CD4-positive, alpha-beta T cell (primary cell): ENCODE data around the gene HYCC2. TPM values are rescaled to one million over a fixed set of nuclear protein-coding genes. Genes with fewer than 3 reads are reported as not detected.

Experiments used
- ATAC-seq: fragments of 200-7000 bp; cut with Tn5 transposase; one replicate; pipeline ENCODE4 v1.10.0; 2022; ENCODE audit warnings: mild to moderate bottlenecking; ENCODE audit not compliant: poor library complexity
- CTCF ChIA-PET: fragments of 350-600 bp; sonication (Branson Sonifier 250); formaldehyde crosslinking; loops from one replicate; lab custom pipeline; 2021; ENCODE audit warnings: antibody characterized with exemption, inconsistent platforms; lab: Charles Lee
- POLR2A ChIA-PET: fragments of 350-600 bp; sonication (Branson Sonifier 250); formaldehyde crosslinking; loops from one replicate; lab custom pipeline; 2021; ENCODE audit warnings: antibody characterized with exemption, inconsistent platforms; lab: Charles Lee
- DNase-seq, 14 experiments: peaks; one replicate each; pipeline ENCODE4 v3.0.0-alpha.2; 2013 to 2020; ENCODE audit warnings: mixed read lengths in 2 of 14
- H3K27ac ChIP-seq, 2 donors: one replicate each; pipeline versions ENCODE4 v1.5.1 to v1.7.0; 2013; ENCODE audit warnings: low read length in 2 of 2, low read depth in 1 of 2, mild to moderate bottlenecking in 1 of 2
- H3K27me3 ChIP-seq, 2 experiments: 1 replicate in 1 of 2; 2 replicates in 1 of 2; pipeline versions ENCODE4 v1.6.1 to v1.7.0; 2013; ENCODE audit warnings: low read length in 2 of 2, control low read depth in 1 of 2, mild to moderate bottlenecking in 1 of 2, moderate library complexity in 1 of 2; ENCODE audit not compliant: insufficient read depth in 2 of 2, control insufficient read depth in 1 of 2
- H3K36me3 ChIP-seq: one replicate; pipeline ENCODE4 v1.6.1; 2013; ENCODE audit warnings: low read length, control low read depth; ENCODE audit not compliant: insufficient read depth
- H3K4me1 ChIP-seq: one replicate; pipeline ENCODE4 v1.6.1; 2013; ENCODE audit warnings: low read length, control low read depth; ENCODE audit not compliant: insufficient read depth
- H3K4me3 ChIP-seq: one replicate; pipeline ENCODE4 v1.5.1; 2013; ENCODE audit warnings: mild to moderate bottlenecking, low read length, moderate library complexity
- H3K9me3 ChIP-seq, 2 experiments: 1 replicate in 1 of 2; 2 replicates in 1 of 2; pipeline versions ENCODE4 v1.6.1 to v1.7.0; 2013; ENCODE audit warnings: low read length in 2 of 2, mild to moderate bottlenecking in 2 of 2, control low read depth in 1 of 2, moderate library complexity in 1 of 2; ENCODE audit not compliant: control insufficient read depth in 1 of 2, insufficient read depth in 1 of 2
- H3K27ac Mint-ChIP-seq: one replicate; pipeline ENCODE4 v1.8.0; 2020; ENCODE audit warnings: mixed read lengths
- H3K27me3 Mint-ChIP-seq: one replicate; pipeline ENCODE4 v1.8.0; 2021; ENCODE audit warnings: mixed read lengths
- H3K36me3 Mint-ChIP-seq: one replicate; pipeline ENCODE4 v1.8.0; 2021; ENCODE audit warnings: low read depth, mixed read lengths
- H3K4me1 Mint-ChIP-seq: one replicate; pipeline ENCODE4 v1.8.0; 2021; ENCODE audit warnings: low read depth, mixed read lengths
- H3K4me3 Mint-ChIP-seq: one replicate; pipeline ENCODE4 v1.8.0; 2020; ENCODE audit warnings: mild to moderate bottlenecking, mixed read lengths
- H3K9me3 Mint-ChIP-seq: one replicate; pipeline ENCODE4 v1.8.0; 2020; ENCODE audit warnings: mixed read lengths
- CTCF ChIP-seq: fragments of 200-600 bp; IDR thresholded peaks from one replicate; pipeline ENCODE4 v1.8.0; 2022; ENCODE audit warnings: antibody characterized with exemption, mild to moderate bottlenecking
- intact Hi-C, 2 experiments: fragments of 100-400 bp; cut with DNase I in 1 of 2; cut with micrococcal nuclease in 1 of 2; formaldehyde crosslinking; loops; one replicate each; pipeline versions ENCODE4 v1.15.1 to v1.9.0; 2023 to 2025; cut with DNase I, micrococcal nuclease
- total RNA-seq, 174 experiments: library from RNA in 2 of 174; stranded (reverse) in 2 of 174; gene quantifications; one replicate each; pipeline ENCODE4 v1.2.3 and lab custom pipeline; 2021 to 2026

HYCC2 gene
- total RNA-seq, 2 experiments from 2014 or later, result 29.2 to 30.7 TPM

- peaks cover 46% of the 10 kb centered on the region for H3K36me3 Mint-ChIP-seq
- intact Hi-C loops, result loop anchor here (1.0 to 5.0 kb wide), 4 partner anchors 45 to 404 kb away; partner anchors contain the start of gene HYCC2 (in 1 of the 2)
- DNase-seq (peak; percentile 57 to 89 (median 79)), ATAC-seq (peak; percentile 49)
- TF ChIP-seq CTCF, result no peak
- H3K9me3 ChIP-seq, result peaks cover 0 to 6% of the 10 kb centered on the region in 2 experiments
- H3K36me3 ChIP-seq, result no peaks in the 10 kb centered on the region
- H3K4me3 Mint-ChIP-seq, result peak within 1 kb of the TSS; percentile 88
- no peaks in the 10 kb centered on the region for H3K27me3 ChIP-seq
- H3K4me3 ChIP-seq, result peak within 1 kb of the TSS; percentile 84
- ChIA-PET CTCF (interaction anchor here (0.9 to 6.0 kb wide), 9 partner anchors 29 to 333 kb away, joined by 3 to 57 read pairs (median 4); partner anchors contain the start of gene CASP10), POLR2A (interaction anchor here (0.6 to 5.8 kb wide), 37 partner anchors 8 to 1519 kb away, joined by 3 to 103 read pairs (median 9); partner anchors contain the start of genes BZW1, CASP10, CLK1 and HYCC2)
- H3K27ac ChIP-seq, result peak within 1 kb of the TSS; percentile 91 to 98
- no peaks in the 10 kb centered on the region for H3K9me3 Mint-ChIP-seq
- peaks cover 54% of the 10 kb centered on the region for H3K4me1 Mint-ChIP-seq
- peak within 1 kb of the TSS; percentile 93 for H3K27ac Mint-ChIP-seq
- H3K4me1 ChIP-seq, result peaks cover 32% of the 10 kb centered on the region
- no peaks in the 10 kb centered on the region for H3K27me3 Mint-ChIP-seq
Measured at GRCh38 chr2:201116115-201116958, 44.9 kb upstream of the HYCC2 start, which contains the start of gene CFLAR. CFLAR (plus strand) TSS chr2:201116164; CDS start chr2:201129866, 13,702 bp downstream.

DNA sequence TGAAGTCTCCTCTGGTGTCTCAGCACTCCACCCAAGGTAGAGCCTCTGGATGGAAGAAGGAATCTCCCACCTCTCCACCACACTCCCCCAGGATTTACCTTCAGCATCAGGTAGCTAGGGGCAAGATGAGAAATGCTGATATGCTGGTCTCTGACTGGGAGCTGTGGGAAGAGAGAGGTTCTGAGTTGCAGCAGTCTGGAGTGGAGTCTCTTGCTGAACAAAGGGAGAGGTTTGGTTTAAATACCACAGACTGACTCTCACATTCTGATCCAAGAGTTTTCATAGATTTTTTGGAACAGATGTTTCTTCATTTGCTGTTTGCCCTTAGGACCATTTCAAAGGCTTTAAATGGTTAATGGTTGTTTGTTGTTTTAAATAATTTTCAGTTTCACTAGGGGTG, 43.4 kb upstream of the HYCC2 start:
- Histone ChIP-seq H3K36me3 (no peaks in the 10 kb centered on the region), H3K27ac (peak overlapping the region in 1 of 2 donors; percentile 91), H3K4me3 (no peak overlapping the region), H3K9me3 (peaks cover 0 to 6% of the 10 kb centered on the region in 2 experiments), H3K4me1 (peaks cover 30% of the 10 kb centered on the region), H3K27me3 (no peaks in the 10 kb centered on the region)
- intact Hi-C loops, result loop anchor here (5.0 kb wide), 3 partner anchors 62 to 403 kb away; no protein-coding TSS in a partner anchor
- DNase-seq (no peak), ATAC-seq (no peak)
- Mint-ChIP-seq H3K27me3 (no peaks in the 10 kb centered on the region), H3K9me3 (no peaks in the 10 kb centered on the region), H3K36me3 (peaks cover 40% of the 10 kb centered on the region), H3K4me1 (peaks cover 44% of the 10 kb centered on the region), H3K4me3 (peak overlapping the region; percentile 88), H3K27ac (peak overlapping the region; percentile 93)
- ChIA-PET CTCF (interaction anchor here (0.9 to 6.0 kb wide), 8 partner anchors 12 to 213 kb away, joined by 3 to 57 read pairs (median 4); partner anchors contain the start of gene CASP10), POLR2A (interaction anchor here (0.5 to 5.8 kb wide), 13 partner anchors 11 to 605 kb away, joined by 3 to 103 read pairs (median 4); partner anchors contain the start of genes CASP10, CLK1, HYCC2 and KCTD18)
- TF ChIP-seq CTCF, result no peak

DNA sequence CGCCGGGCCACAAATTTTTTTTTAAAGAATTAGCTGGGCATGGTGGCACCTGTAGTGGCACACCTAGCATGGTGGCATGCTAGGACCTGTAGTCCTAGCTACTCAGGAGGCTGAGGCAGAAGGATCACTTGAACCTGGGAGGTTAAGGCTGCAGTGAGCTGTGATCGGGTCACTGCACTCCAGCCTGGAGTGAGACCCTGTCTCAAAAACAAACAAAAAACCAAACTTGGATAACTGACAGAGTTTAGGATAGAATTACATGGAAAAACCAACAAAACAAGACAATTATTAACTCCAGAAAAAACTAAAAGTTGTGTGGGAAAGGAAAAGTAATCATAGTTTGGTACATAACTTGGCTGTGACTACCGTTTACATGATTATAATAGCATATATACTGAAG, 42.9 kb upstream of the HYCC2 start:
- ChIA-PET POLR2A (interaction anchor here (0.6 to 5.8 kb wide), 6 partner anchors 44 to 401 kb away, joined by 3 to 103 read pairs (median 4); partner anchors contain the start of genes CLK1, HYCC2 and NDUFB3), CTCF (interaction anchor here (1.1 to 6.0 kb wide), 6 partner anchors 12 to 213 kb away, joined by 3 to 57 read pairs (median 4); no protein-coding TSS in a partner anchor)
- intact Hi-C loops, result no loop called here
- H3K27me3 Mint-ChIP-seq, result no peaks in the 10 kb centered on the region
- Histone ChIP-seq H3K4me1 (peaks cover 30% of the 10 kb centered on the region), H3K36me3 (no peaks in the 10 kb centered on the region), H3K4me3 (no peak overlapping the region), H3K27me3 (no peaks in the 10 kb centered on the region), H3K27ac (no peak overlapping the region), H3K9me3 (peaks cover 0 to 6% of the 10 kb centered on the region in 2 experiments)
- no peak for TF ChIP-seq CTCF
- peaks cover 37% of the 10 kb centered on the region for H3K36me3 Mint-ChIP-seq
- H3K4me3 Mint-ChIP-seq, result peak overlapping the region; percentile 88
- H3K9me3 Mint-ChIP-seq, result no peaks in the 10 kb centered on the region
- peak overlapping the region; percentile 93 for H3K27ac Mint-ChIP-seq
- peaks cover 44% of the 10 kb centered on the region for H3K4me1 Mint-ChIP-seq
- ATAC-seq, result no peak
- DNase-seq, result no peak
